Measurements from ENCODE around the gene CRAMP1. TPM values are rescaled to one million over a fixed set of nuclear protein-coding genes. Genes with fewer than 3 reads are reported as not detected.
A peak's percentile ranks its signal among the peaks of the same experiment; 100 is the strongest.

The CRAMP1 gene
- total RNA-seq, 1 donor from 2014 or later = 8.4 TPM

GRCh38 chr16:1631931-1632637 is 19.9 kb downstream of the CRAMP1 start:
- DNase-seq (ENCODE audit: low read depth) = no peak

GRCh38 chr16:1632638-1632970 is 20.4 kb downstream of the CRAMP1 start:
- no peak for DNase-seq (ENCODE audit: low read depth)

GRCh38 chr16:1633310-1633709 is 21.1 kb downstream of the CRAMP1 start:
- DNase-seq (ENCODE audit: low read depth) = no peak

GRCh38 chr16:1634541-1634940 is 22.4 kb downstream of the CRAMP1 start:
- DNase-seq (ENCODE audit: low read depth) = no peak

GRCh38 chr16:1635070-1635469 is 22.9 kb downstream of the CRAMP1 start:
- DNase-seq (ENCODE audit: low read depth) = no peak

- DNase-seq (ENCODE audit: low read depth) = no peak
Measured at GRCh38 chr16:1637526-1637925, 25.4 kb downstream of the CRAMP1 start.

- no peak for DNase-seq (ENCODE audit: low read depth)
Measured at GRCh38 chr16:1638757-1639156, 26.6 kb downstream of the CRAMP1 start.

GRCh38 chr16:1639282-1639681 is 27.1 kb downstream of the CRAMP1 start:
- DNase-seq (ENCODE audit: low read depth) = no peak

- no peak for DNase-seq (ENCODE audit: low read depth)
Measured at GRCh38 chr16:1639860-1640259, 27.7 kb downstream of the CRAMP1 start.

- DNase-seq (ENCODE audit: low read depth) = no peak
Measured at GRCh38 chr16:1640261-1640941, 28.2 kb downstream of the CRAMP1 start.

- no peak for DNase-seq (ENCODE audit: low read depth)
Measured at GRCh38 chr16:1641261-1641660, 29.1 kb downstream of the CRAMP1 start.

GRCh38 chr16:1642148-1642547 is 30.0 kb downstream of the CRAMP1 start:
- DNase-seq (ENCODE audit: low read depth) = peak; percentile 94

GRCh38 chr16:1642753-1643152 is 30.6 kb downstream of the CRAMP1 start:
- DNase-seq (ENCODE audit: low read depth) = no peak

GRCh38 chr16:1643521-1643920 is 31.4 kb downstream of the CRAMP1 start:
- peak; percentile 18 for DNase-seq (ENCODE audit: low read depth)

- peak; percentile 33 for DNase-seq (ENCODE audit: low read depth)
Measured at GRCh38 chr16:1645914-1646525, 33.9 kb downstream of the CRAMP1 start.

- DNase-seq (ENCODE audit: low read depth) = no peak
Measured at GRCh38 chr16:1647856-1648255, 35.7 kb downstream of the CRAMP1 start.

- DNase-seq (ENCODE audit: low read depth) = no peak
Measured at GRCh38 chr16:1650131-1650530, 38.0 kb downstream of the CRAMP1 start.

- DNase-seq (ENCODE audit: low read depth) = no peak
Measured at GRCh38 chr16:1651094-1651973, 39.2 kb downstream of the CRAMP1 start.

GRCh38 chr16:1651974-1652312 is 39.8 kb downstream of the CRAMP1 start:
- no peak for DNase-seq (ENCODE audit: low read depth)

GRCh38 chr16:1653023-1653422 is 40.9 kb downstream of the CRAMP1 start:
- no peak for DNase-seq (ENCODE audit: low read depth)

- no peak for DNase-seq (ENCODE audit: low read depth)
Measured at GRCh38 chr16:1654505-1655268, 42.5 kb downstream of the CRAMP1 start.

All from myocyte (in vitro differentiated cells).